ENCODE data around the gene CSMD2.

Gene CSMD2

DNA sequence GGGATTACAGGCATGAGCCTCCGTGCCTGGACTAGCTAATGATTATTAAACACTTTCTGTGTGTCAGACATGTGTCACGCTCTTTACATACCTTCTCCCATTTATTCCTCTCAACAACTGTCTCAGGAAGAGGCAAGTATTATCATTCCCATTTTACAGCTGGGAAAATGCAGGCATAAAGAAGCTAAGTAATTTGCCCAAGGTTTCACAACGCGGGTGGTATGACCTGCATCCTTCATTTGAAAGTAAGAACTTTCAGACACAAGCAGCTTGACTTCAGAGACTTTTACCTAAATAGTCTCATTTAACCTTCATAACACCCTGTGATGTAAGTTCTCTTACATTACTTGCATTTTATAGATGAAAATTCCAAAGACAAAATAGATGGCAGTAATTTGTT is 693.6 kb downstream of the CSMD2 start:
- no peak for TF ChIP-seq CTCF (IDR thresholded peaks at IDR 0.05; ENCODE audit: low read depth, low read length)
- no peak overlapping the region for H3K4me3 ChIP-seq (ENCODE audit: low read depth, low read length)
- H3K27me3 ChIP-seq (ENCODE audit: insufficient read depth, low read depth, severe bottlenecking): no peaks in the 10 kb centered on the region
- no peaks in the 10 kb centered on the region for H3K36me3 ChIP-seq
- H3K27ac ChIP-seq: no peak overlapping the region
- no peak for DNase-seq
- H3K9me3 ChIP-seq (ENCODE audit: severe bottlenecking): no peaks in the 10 kb centered on the region

DNA sequence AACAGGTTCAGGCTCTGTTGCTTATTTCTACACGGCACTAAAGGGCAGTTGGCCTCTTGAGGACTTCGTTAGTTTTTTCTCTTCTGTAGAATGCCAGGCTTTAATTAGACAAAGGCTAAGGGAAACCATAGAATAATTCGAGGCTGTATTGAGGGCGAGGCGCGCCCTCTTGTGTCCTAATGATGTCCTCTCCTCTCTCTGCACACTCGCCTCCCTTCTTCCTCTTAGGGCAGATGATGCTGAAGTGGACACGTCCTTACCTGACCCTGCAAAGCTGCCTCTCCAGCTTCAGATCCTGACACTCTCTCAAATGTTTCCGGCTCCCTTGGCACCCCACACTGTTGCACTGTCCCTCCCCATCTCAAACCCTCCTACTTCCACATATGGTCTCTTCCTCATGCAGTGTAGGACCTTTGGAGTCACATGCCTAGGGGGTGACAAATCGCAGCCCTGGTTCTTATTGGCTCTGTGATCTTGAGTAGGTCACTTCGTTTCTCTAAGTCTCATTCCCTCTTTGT is 694.5 kb downstream of the CSMD2 start:
- TF ChIP-seq CTCF (IDR thresholded peaks at IDR 0.05; ENCODE audit: low read depth, low read length): peak; percentile 86
- Histone ChIP-seq H3K9me3 (ENCODE audit: severe bottlenecking) (no peaks in the 10 kb centered on the region), H3K27me3 (ENCODE audit: insufficient read depth, low read depth, severe bottlenecking) (no peaks in the 10 kb centered on the region), H3K36me3 (no peaks in the 10 kb centered on the region), H3K4me3 (ENCODE audit: low read depth, low read length) (no peak overlapping the region), H3K27ac (peak overlapping the region; percentile 53)
- DNase-seq: peak; percentile 85

GRCh38 chr1:33469691-33470090 is 695.3 kb downstream of the CSMD2 start:
- H3K27ac ChIP-seq: no peak overlapping the region

GRCh38 chr1:33468967-33469366 is 696.1 kb downstream of the CSMD2 start:
- Histone ChIP-seq H3K27ac (no peak overlapping the region), H3K9me3 (ENCODE audit: severe bottlenecking) (no peaks in the 10 kb centered on the region), H3K4me3 (ENCODE audit: low read depth, low read length) (no peak overlapping the region), H3K27me3 (ENCODE audit: insufficient read depth, low read depth, severe bottlenecking) (no peaks in the 10 kb centered on the region), H3K36me3 (no peaks in the 10 kb centered on the region)
- no peak for TF ChIP-seq CTCF (IDR thresholded peaks at IDR 0.05; ENCODE audit: low read depth, low read length)
- no peak for DNase-seq

More at GRCh38 chr1:33469691-33470090, 695.3 kb downstream of the CSMD2 start:
- TF ChIP-seq CTCF (IDR thresholded peaks at IDR 0.05; ENCODE audit: low read depth, low read length): no peak
- no peaks in the 10 kb centered on the region for H3K27me3 ChIP-seq (ENCODE audit: insufficient read depth, low read depth, severe bottlenecking)
- no peaks in the 10 kb centered on the region for H3K36me3 ChIP-seq
- no peak overlapping the region for H3K4me3 ChIP-seq (ENCODE audit: low read depth, low read length)
- DNase-seq: no peak
- H3K9me3 ChIP-seq (ENCODE audit: severe bottlenecking): no peaks in the 10 kb centered on the region

- H3K4me3 ChIP-seq (ENCODE audit: low read depth, low read length): no peak overlapping the region
- TF ChIP-seq CTCF (IDR thresholded peaks at IDR 0.05; ENCODE audit: low read depth, low read length): no peak
- H3K9me3 ChIP-seq (ENCODE audit: severe bottlenecking): no peaks in the 10 kb centered on the region
- no peak overlapping the region for H3K27ac ChIP-seq
- no peak for DNase-seq
- H3K36me3 ChIP-seq: no peaks in the 10 kb centered on the region
- H3K27me3 ChIP-seq (ENCODE audit: insufficient read depth, low read depth, severe bottlenecking): no peaks in the 10 kb centered on the region
Measured at GRCh38 chr1:33468531-33468930, 696.5 kb downstream of the CSMD2 start.

DNA sequence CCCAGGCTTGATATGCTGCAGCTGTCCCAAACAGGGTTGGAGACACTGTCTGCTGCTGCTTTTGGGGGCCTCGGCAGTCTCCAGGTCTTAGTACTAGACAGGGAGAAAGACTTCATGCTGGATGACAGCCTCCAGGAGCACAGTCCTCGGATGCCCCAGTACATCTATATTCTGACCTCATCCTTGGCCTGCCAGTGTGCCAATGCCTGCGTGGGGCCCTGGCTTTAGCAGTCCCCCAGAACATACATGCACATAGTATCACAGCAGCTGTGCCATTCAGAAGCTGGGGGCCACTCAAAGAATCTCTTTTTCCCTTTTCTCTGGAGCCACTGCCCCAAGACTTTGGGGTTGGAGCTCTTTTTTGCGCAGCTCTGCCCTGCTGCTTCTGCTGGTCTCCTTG is 697.0 kb downstream of the CSMD2 start:
- no peaks in the 10 kb centered on the region for H3K36me3 ChIP-seq
- no peaks in the 10 kb centered on the region for H3K9me3 ChIP-seq (ENCODE audit: severe bottlenecking)
- H3K4me3 ChIP-seq (ENCODE audit: low read depth, low read length): no peak overlapping the region
- TF ChIP-seq CTCF (IDR thresholded peaks at IDR 0.05; ENCODE audit: low read depth, low read length): no peak
- no peak overlapping the region for H3K27ac ChIP-seq
- DNase-seq: no peak
- H3K27me3 ChIP-seq (ENCODE audit: insufficient read depth, low read depth, severe bottlenecking): no peaks in the 10 kb centered on the region

All from WERI-Rb-1 (cell line).